Measurements from ENCODE around the gene TAPT1.
"Not testable (repeated sequence)": the region's sequence is repeated elsewhere in the genome, so short reads cannot be mapped to it uniquely, and the experiment has no call there.

Gene TAPT1

GRCh38 chr4:16176621-16177020 lies 49.6 kb downstream of the TAPT1 start:
- DNase-seq (ENCODE audit: low read depth in 2 of 2), result no peak

- no peak for DNase-seq (ENCODE audit: low read depth in 2 of 2)
These were observed 54.4 kb downstream of the TAPT1 start for GRCh38 chr4:16171831-16172230.

- DNase-seq (ENCODE audit: low read depth in 2 of 2), result no peak
These were observed 56.8 kb downstream of the TAPT1 start for GRCh38 chr4:16169490-16169889.

GRCh38 chr4:16168710-16169388 lies 57.4 kb downstream of the TAPT1 start:
- DNase-seq (ENCODE audit: low read depth in 2 of 2), result no peak

GRCh38 chr4:16168144-16168543 lies 58.1 kb downstream of the TAPT1 start:
- DNase-seq (ENCODE audit: low read depth in 2 of 2), result no peak

- DNase-seq (ENCODE audit: low read depth in 2 of 2), result no peak
These were observed 60.3 kb downstream of the TAPT1 start for GRCh38 chr4:16165931-16166330.

GRCh38 chr4:16162891-16163290 lies 63.4 kb downstream of the TAPT1 start:
- DNase-seq (ENCODE audit: low read depth in 2 of 2), result no peak

GRCh38 chr4:16161851-16162408 lies 64.3 kb downstream of the TAPT1 start:
- no peak for DNase-seq (ENCODE audit: low read depth in 2 of 2)

GRCh38 chr4:16160457-16160856 lies 65.8 kb downstream of the TAPT1 start:
- DNase-seq (ENCODE audit: low read depth in 2 of 2), result no peak

GRCh38 chr4:16159286-16159685 lies 67.0 kb downstream of the TAPT1 start:
- DNase-seq (ENCODE audit: low read depth in 2 of 2), result no peak

- DNase-seq (ENCODE audit: low read depth in 2 of 2), result no peak
These were observed 67.8 kb downstream of the TAPT1 start for GRCh38 chr4:16158504-16158852.

- no peak for DNase-seq (ENCODE audit: low read depth in 2 of 2)
These were observed 68.4 kb downstream of the TAPT1 start for GRCh38 chr4:16157609-16158503.

- no peak for DNase-seq (ENCODE audit: low read depth in 2 of 2)
These were observed 70.6 kb downstream of the TAPT1 start for GRCh38 chr4:16155528-16156169.

- no peak for DNase-seq (ENCODE audit: low read depth in 2 of 2)
These were observed 71.8 kb downstream of the TAPT1 start for GRCh38 chr4:16154451-16154850.

- DNase-seq (ENCODE audit: low read depth in 2 of 2), result no peak
These were observed 75.6 kb downstream of the TAPT1 start for GRCh38 chr4:16150716-16151115.

- not testable (repeated sequence) for DNase-seq (ENCODE audit: low read depth in 2 of 2)
These were observed 81.4 kb downstream of the TAPT1 start for GRCh38 chr4:16144913-16145312.

- DNase-seq (ENCODE audit: low read depth in 2 of 2), result no peak
These were observed 83.5 kb downstream of the TAPT1 start for GRCh38 chr4:16142598-16143310.

- no peak for DNase-seq (ENCODE audit: low read depth in 2 of 2)
These were observed 85.4 kb downstream of the TAPT1 start for GRCh38 chr4:16140879-16141249.

GRCh38 chr4:16140231-16140878 lies 85.9 kb downstream of the TAPT1 start:
- no peak for DNase-seq (ENCODE audit: low read depth in 2 of 2)

- no peak for DNase-seq (ENCODE audit: low read depth in 2 of 2)
These were observed 87.0 kb downstream of the TAPT1 start for GRCh38 chr4:16139066-16139945.

Measured in stimulated activated CD8-positive, alpha-beta memory T cell treated with anti-CD3 and anti-CD28 coated beads, Interleukin-15, amount 100 ng/mL, for 48 hours (primary cell).